Type B pancreatic cell (in vitro differentiated cells): Measurements from ENCODE around the gene NCOA7. TPM values are rescaled to one million over a fixed set of nuclear protein-coding genes. Genes with fewer than 3 reads are reported as not detected.
A peak's percentile ranks its signal among the peaks of the same experiment; 100 is the strongest.
"Not testable (repeated sequence)": the region's sequence is repeated elsewhere in the genome, so short reads cannot be mapped to it uniquely, and the experiment has no call there.

Experiments used
- DNase-seq: peaks from one replicate; pipeline ENCODE4 v3.0.0; 2021; ENCODE audit warnings: mixed read lengths; ENCODE audit not compliant: unreplicated experiment; ENCODE audit errors: extremely low spot score
- H3K27ac Mint-ChIP-seq: 2 replicates; pipeline ENCODE4 v1.8.0; 2021; ENCODE audit warnings: mild to moderate bottlenecking, mixed read lengths
- H3K27me3 Mint-ChIP-seq: 2 replicates; pipeline ENCODE4 v1.8.0; 2021; ENCODE audit warnings: mixed read lengths
- H3K36me3 Mint-ChIP-seq: 2 replicates; pipeline ENCODE4 v1.8.0; 2021; ENCODE audit warnings: mixed read lengths
- H3K4me1 Mint-ChIP-seq: one replicate; pipeline ENCODE4 v1.8.0; 2021; ENCODE audit warnings: mixed read lengths; ENCODE audit not compliant: unreplicated experiment
- H3K4me3 Mint-ChIP-seq: 2 replicates; pipeline ENCODE4 v1.8.0; 2021; ENCODE audit warnings: mild to moderate bottlenecking, mixed read lengths
- H3K9me3 Mint-ChIP-seq: 2 replicates; pipeline ENCODE4 v1.8.0; 2021; ENCODE audit warnings: mixed read lengths
- CTCF ChIP-seq: fragments of 200-600 bp; sonication (generic); conservative IDR thresholded peaks from 2 replicates; pipeline ENCODE4 v1.5.0; 2021; ENCODE audit warnings: antibody characterized with exemption, mild to moderate bottlenecking
- total RNA-seq: library from RNA; stranded (reverse); gene quantifications from 2 replicates; pipeline ENCODE4 v1.2.1, GENCODE V29; 2021; ENCODE audit warnings: low replicate concordance

NCOA7 gene
- total RNA-seq, 1 donor from 2014 or later: 29.9 TPM

DNA sequence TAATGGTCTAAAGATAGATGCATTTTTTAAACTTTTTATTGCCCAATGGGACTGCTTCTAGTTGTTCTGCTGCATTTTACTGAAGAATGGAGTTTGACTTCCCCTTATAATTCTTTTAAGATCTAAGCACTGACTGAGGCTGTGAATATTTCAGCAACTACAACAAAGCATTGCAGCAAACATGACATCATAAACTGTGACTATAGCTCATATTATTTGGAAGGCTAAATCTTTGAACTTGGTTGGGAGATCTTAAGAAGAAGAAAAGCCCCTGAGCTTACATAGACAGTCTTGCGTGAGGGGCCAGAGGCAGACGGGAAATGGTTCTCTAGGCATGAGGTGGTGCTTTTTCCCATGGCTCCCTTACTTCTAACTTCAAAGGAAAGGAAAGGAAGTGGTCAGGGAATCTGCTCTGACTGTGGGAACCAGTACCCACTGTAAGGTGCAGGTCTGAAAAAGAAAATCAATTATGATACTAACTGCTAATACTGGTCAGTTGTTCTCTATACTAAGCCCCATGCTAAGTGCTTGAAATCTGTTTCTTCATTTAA lies 26.6 kb upstream of the NCOA7 start:
- no peak for DNase-seq
- TF ChIP-seq CTCF: no peak
- Mint-ChIP-seq H3K9me3 (no peaks in the 10 kb centered on the region), H3K36me3 (peaks cover 6% of the 10 kb centered on the region), H3K27me3 (no peaks in the 10 kb centered on the region), H3K27ac (no peak overlapping the region), H3K4me3 (no peak overlapping the region), H3K4me1 (peaks cover 5% of the 10 kb centered on the region)

- DNase-seq: no peak
- no peaks in the 10 kb centered on the region for H3K9me3 Mint-ChIP-seq
- no peak overlapping the region for H3K27ac Mint-ChIP-seq
- H3K4me1 Mint-ChIP-seq: no peaks in the 10 kb centered on the region
- no peak overlapping the region for H3K4me3 Mint-ChIP-seq
- no peaks in the 10 kb centered on the region for H3K36me3 Mint-ChIP-seq
- TF ChIP-seq CTCF: no peak
- H3K27me3 Mint-ChIP-seq: no peaks in the 10 kb centered on the region
Measured at GRCh38 chr6:125765944-125766343, 24.8 kb upstream of the NCOA7 start.

- no peaks in the 10 kb centered on the region for H3K27me3 Mint-ChIP-seq
- H3K4me1 Mint-ChIP-seq: no peaks in the 10 kb centered on the region
- H3K27ac Mint-ChIP-seq: no peak overlapping the region
- no peaks in the 10 kb centered on the region for H3K36me3 Mint-ChIP-seq
- no peak for TF ChIP-seq CTCF
- no peaks in the 10 kb centered on the region for H3K9me3 Mint-ChIP-seq
- no peak for DNase-seq
- no peak overlapping the region for H3K4me3 Mint-ChIP-seq
Measured at GRCh38 chr6:125766641-125767040, 24.1 kb upstream of the NCOA7 start.

GRCh38 chr6:125769147-125769783 lies 21.5 kb upstream of the NCOA7 start:
- Mint-ChIP-seq H3K27ac (no peak overlapping the region), H3K4me1 (no peaks in the 10 kb centered on the region), H3K9me3 (no peaks in the 10 kb centered on the region), H3K27me3 (no peaks in the 10 kb centered on the region), H3K36me3 (no peaks in the 10 kb centered on the region), H3K4me3 (no peak overlapping the region)
- no peak for TF ChIP-seq CTCF
- no peak for DNase-seq

GRCh38 chr6:125773387-125774341 lies 17.1 kb upstream of the NCOA7 start:
- peaks cover 3% of the 10 kb centered on the region for H3K27me3 Mint-ChIP-seq
- no peak for DNase-seq
- TF ChIP-seq CTCF: no peak
- peaks cover 13% of the 10 kb centered on the region for H3K4me1 Mint-ChIP-seq
- H3K4me3 Mint-ChIP-seq: no peak overlapping the region
- no peaks in the 10 kb centered on the region for H3K36me3 Mint-ChIP-seq
- no peaks in the 10 kb centered on the region for H3K9me3 Mint-ChIP-seq
- no peak overlapping the region for H3K27ac Mint-ChIP-seq

GRCh38 chr6:125776107-125776826 lies 14.5 kb upstream of the NCOA7 start:
- H3K4me3 Mint-ChIP-seq: peak overlapping the region; percentile 47
- not testable (repeated sequence) for H3K9me3 Mint-ChIP-seq, H3K27me3 Mint-ChIP-seq, H3K36me3 Mint-ChIP-seq, H3K27ac Mint-ChIP-seq, DNase-seq
- H3K4me1 Mint-ChIP-seq: peaks cover 13% of the 10 kb centered on the region
